ENCODE results near the gene S1PR3. TPM values are rescaled to one million over a fixed set of nuclear protein-coding genes. Genes with fewer than 3 reads are reported as not detected.

Gene S1PR3
- polyA plus RNA-seq, 1 experiment, result 33.1 TPM

- no peak for DNase-seq (ENCODE audit: low read depth, low spot score)
- Histone ChIP-seq H3K27ac (ENCODE audit: low read depth, low read length) (no peak overlapping the region), H3K4me3 (ENCODE audit: low read depth, low read length) (no peak overlapping the region), H3K9me3 (ENCODE audit: control insufficient read depth, insufficient read depth, low read length) (no peaks in the 10 kb centered on the region), H3K27me3 (ENCODE audit: control insufficient read depth, insufficient read depth, low read length) (no peaks in the 10 kb centered on the region)
- CTCF ChIA-PET, result no interaction called here
- POLR2A ChIA-PET, result no interaction called here
- no peak for TF ChIP-seq CTCF (IDR thresholded peaks at IDR 0.05; ENCODE audit: low read depth, low read length)
Measured at GRCh38 chr9:89032661-89033060, 41.4 kb downstream of the S1PR3 start.

GRCh38 chr9:89036383-89036782, 45.1 kb downstream of the S1PR3 start:
- no peak for DNase-seq (ENCODE audit: low read depth, low spot score)
- POLR2A ChIA-PET, result no interaction called here
- CTCF ChIA-PET, result no interaction called here

GRCh38 chr9:89036891-89037290, 45.6 kb downstream of the S1PR3 start:
- POLR2A ChIA-PET, result no interaction called here
- no peak for TF ChIP-seq CTCF (IDR thresholded peaks at IDR 0.05; ENCODE audit: low read depth, low read length)
- Histone ChIP-seq H3K9me3 (ENCODE audit: control insufficient read depth, insufficient read depth, low read length) (0 out of 2 replicates have a peak, but pooled peaks cover 2% of the 10 kb centered on the region), H3K27me3 (ENCODE audit: control insufficient read depth, insufficient read depth, low read length) (no peaks in the 10 kb centered on the region), H3K27ac (ENCODE audit: low read depth, low read length) (no peak overlapping the region), H3K4me3 (ENCODE audit: low read depth, low read length) (no peak overlapping the region)
- DNase-seq (ENCODE audit: low read depth, low spot score), result no peak
- CTCF ChIA-PET, result no interaction called here

More at GRCh38 chr9:89036383-89036782, 45.1 kb downstream of the S1PR3 start:
- H3K4me3 ChIP-seq (ENCODE audit: low read depth, low read length), result no peak overlapping the region
- no peak for TF ChIP-seq CTCF (IDR thresholded peaks at IDR 0.05; ENCODE audit: low read depth, low read length)
- H3K27me3 ChIP-seq (ENCODE audit: control insufficient read depth, insufficient read depth, low read length), result no peaks in the 10 kb centered on the region
- 0 out of 2 replicates have a peak, but pooled peaks cover 2% of the 10 kb centered on the region for H3K9me3 ChIP-seq (ENCODE audit: control insufficient read depth, insufficient read depth, low read length)
- no peak overlapping the region for H3K27ac ChIP-seq (ENCODE audit: low read depth, low read length)

GRCh38 chr9:89037346-89037745, 46.1 kb downstream of the S1PR3 start:
- Histone ChIP-seq H3K27me3 (ENCODE audit: control insufficient read depth, insufficient read depth, low read length) (no peaks in the 10 kb centered on the region), H3K27ac (ENCODE audit: low read depth, low read length) (no peak overlapping the region), H3K9me3 (ENCODE audit: control insufficient read depth, insufficient read depth, low read length) (0 out of 2 replicates have a peak, but pooled peaks cover 2% of the 10 kb centered on the region), H3K4me3 (ENCODE audit: low read depth, low read length) (no peak overlapping the region)
- POLR2A ChIA-PET, result no interaction called here
- CTCF ChIA-PET, result no interaction called here
- no peak for TF ChIP-seq CTCF (IDR thresholded peaks at IDR 0.05; ENCODE audit: low read depth, low read length)
- no peak for DNase-seq (ENCODE audit: low read depth, low spot score)

- no peaks in the 10 kb centered on the region for H3K27me3 ChIP-seq (ENCODE audit: control insufficient read depth, insufficient read depth, low read length)
- DNase-seq (ENCODE audit: low read depth, low spot score), result no peak
- ChIA-PET CTCF (no interaction called here), POLR2A (interaction anchor here (0.8 kb wide), 1 partner anchor 12 kb away, joined by 8 read pairs; no protein-coding TSS in a partner anchor)
- 0 out of 2 replicates have a peak, but pooled peaks cover 2% of the 10 kb centered on the region for H3K9me3 ChIP-seq (ENCODE audit: control insufficient read depth, insufficient read depth, low read length)
- H3K4me3 ChIP-seq (ENCODE audit: low read depth, low read length), result no peak overlapping the region
- no peak for TF ChIP-seq CTCF (IDR thresholded peaks at IDR 0.05; ENCODE audit: low read depth, low read length)
- H3K27ac ChIP-seq (ENCODE audit: low read depth, low read length), result peak overlapping the region; percentile 69
Measured at GRCh38 chr9:89037891-89038290, 46.6 kb downstream of the S1PR3 start.
